ENCODE results near the gene HDAC5.
"Not testable (repeated sequence)": the region's sequence is repeated elsewhere in the genome, so short reads cannot be mapped to it uniquely, and the experiment has no call there.

HDAC5 gene

GRCh38 chr17:44123356-44124117 is at the start of gene HDAC5:
HDAC5 (minus strand) TSS chr17:44123641; CDS start chr17:44117515, 6,126 bp downstream.
- peak; percentile 93 for DNase-seq

- DNase-seq, result no peak
Measured at GRCh38 chr17:44171931-44172455, 48.6 kb upstream of the HDAC5 start.

GRCh38 chr17:44170499-44171201 is 47.2 kb upstream of the HDAC5 start, which contains the start of gene ASB16:
ASB16 (plus strand) TSS chr17:44170704; CDS start chr17:44170790, 86 bp downstream.
- no peak for DNase-seq

- DNase-seq, result no peak
Measured at GRCh38 chr17:44170135-44170498, 46.7 kb upstream of the HDAC5 start.

GRCh38 chr17:44167181-44167861 is 43.9 kb upstream of the HDAC5 start:
- no peak for DNase-seq

DNA sequence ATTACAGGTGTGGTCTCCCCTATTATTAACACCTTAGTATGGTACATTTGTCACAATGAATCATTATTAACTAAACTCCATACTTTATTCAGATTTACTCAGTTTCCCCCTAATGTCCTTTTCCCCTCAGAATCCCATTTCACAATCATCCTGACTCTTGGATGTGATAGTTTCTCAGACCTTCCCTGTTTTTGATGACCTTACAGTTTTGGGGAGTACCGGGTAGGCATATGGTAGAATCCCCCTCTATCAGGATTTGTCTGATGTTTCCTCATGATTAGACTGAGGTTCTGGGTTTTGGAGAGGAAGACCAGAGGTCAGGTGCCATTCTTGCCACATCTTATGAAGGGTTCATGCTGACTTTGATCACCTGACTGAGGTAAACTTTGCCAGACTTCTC is 41.0 kb upstream of the HDAC5 start:
- no peak for DNase-seq

DNA sequence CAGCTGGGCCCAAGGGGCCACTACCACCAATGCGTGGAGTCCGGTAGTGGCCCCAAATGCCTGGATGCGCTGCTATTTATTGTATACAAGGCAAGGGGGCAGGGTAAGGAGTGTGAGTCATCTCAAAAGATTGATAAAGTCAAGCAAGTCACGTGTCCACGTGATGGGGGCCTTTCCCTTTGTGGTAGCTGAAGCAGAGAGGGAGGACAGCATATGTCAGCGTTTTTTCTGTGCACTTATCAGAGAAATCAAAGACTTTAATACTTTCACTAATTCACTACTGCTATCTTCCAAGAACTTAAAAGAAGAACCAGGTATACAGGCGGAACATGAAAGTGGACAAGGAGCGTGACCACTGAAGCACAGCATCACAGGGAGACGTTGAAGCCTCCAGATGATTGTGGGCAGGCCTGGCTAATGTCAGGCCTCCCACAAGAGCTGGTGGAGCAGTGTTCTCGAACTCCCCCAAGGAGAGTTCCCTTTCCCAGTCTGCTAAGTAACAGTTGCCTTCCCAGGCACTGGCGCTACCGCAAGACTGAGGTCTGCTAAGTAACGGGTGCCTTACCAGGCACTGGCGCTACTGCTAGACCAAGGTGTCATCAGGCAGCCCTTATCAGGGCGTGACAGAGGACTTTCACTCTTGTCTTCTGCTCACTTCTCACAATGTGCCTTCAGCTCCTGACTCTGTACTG is 36.2 kb upstream of the HDAC5 start:
- no peak for DNase-seq

- no peak for DNase-seq
Measured at GRCh38 chr17:44155488-44155887, 32.0 kb upstream of the HDAC5 start.

- no peak for DNase-seq
Measured at GRCh38 chr17:44152875-44153274, 29.4 kb upstream of the HDAC5 start.

DNA sequence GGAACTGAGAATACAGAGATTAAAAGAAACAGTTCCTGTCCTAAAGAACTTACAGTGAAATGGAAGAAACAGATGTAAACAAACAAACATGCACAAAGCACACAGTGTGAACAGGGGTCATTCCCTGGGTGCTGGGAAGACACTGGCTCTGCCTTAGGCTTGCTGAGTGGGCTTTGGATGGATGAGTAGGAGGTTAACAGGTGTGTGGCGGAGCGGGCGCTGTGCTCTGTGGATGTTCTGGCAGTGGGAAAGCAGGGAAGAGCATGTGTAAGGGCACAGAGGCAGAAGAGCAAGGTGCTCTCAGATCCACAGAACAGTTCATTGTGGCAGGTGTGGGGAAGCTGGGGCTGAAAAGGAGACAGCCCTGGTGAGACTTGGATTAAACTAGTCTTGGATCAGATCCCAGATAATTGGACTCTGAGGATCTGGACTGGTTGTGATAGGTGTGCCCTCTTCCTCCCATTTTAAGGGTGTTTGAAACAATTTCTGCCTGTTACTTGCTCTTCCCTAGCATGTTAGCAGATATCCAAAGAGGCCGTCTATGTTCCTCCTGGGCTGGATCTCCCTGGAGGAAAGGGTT is 26.4 kb upstream of the HDAC5 start:
- DNase-seq, result no peak

DNA sequence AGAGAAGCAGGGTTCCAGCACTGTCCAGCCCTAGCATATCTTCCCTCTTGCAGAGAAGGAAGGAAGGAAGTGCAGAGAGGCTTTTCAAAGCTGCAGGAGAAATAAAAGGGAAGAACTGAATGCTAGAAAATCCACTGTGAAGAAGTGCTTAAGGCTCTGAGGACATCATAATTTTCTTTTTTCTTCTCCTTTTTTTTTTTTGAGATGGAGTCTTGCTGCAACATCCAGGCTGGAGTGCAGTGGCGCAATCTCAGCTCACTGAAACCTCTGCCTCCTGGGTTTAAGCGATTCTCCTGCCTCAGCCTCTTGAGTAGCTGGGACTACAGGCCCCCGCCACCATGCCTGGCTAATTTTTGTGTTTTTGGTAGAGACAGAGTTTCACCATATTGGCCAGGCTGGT is 25.6 kb upstream of the HDAC5 start:
- DNase-seq, result not testable (repeated sequence)

DNA sequence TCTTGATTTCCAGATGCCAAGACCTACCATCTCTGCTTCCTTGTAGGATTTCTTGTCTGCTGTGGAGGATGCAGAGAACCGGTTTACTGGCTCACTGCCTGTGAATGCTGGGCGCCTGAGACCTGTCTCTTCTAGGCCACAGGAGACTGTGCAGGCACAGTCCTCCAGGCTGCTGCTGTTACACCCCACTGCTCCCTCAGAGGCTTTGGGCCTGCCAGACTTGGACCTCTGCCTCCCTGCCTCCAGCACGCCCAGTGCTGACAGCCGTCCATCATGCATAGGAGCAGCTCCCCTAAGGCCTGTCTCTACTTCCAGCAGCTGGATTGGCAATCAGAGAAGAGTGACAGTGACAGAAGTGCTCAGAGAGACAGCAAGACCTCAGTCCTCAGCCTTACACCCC is 24.4 kb upstream of the HDAC5 start:
- no peak for DNase-seq

GRCh38 chr17:44146375-44147346 is 23.2 kb upstream of the HDAC5 start:
- DNase-seq, result no peak

GRCh38 chr17:44144966-44145739 is 21.7 kb upstream of the HDAC5 start:
- no peak for DNase-seq

DNA sequence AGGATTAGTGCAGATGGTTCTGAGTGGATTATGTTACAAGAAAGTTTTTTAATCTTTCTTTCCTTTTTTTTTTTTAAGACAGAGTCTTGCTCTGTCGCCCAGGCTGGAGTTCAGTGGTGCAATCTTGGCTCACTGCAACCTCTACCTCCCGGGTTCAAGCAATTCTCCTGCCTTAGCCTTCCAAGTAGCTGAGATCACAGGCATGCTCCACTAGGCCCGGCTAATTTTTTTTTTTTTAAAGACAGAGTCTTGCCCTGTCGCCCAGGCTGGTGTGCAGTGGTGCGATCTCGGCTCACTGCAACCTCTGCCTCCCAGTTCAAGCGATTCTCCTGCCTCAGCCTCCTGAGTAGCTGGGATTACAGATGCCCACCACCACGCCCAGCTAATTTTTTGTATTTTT is 20.5 kb upstream of the HDAC5 start:
- DNase-seq, result not testable (repeated sequence)

DNA sequence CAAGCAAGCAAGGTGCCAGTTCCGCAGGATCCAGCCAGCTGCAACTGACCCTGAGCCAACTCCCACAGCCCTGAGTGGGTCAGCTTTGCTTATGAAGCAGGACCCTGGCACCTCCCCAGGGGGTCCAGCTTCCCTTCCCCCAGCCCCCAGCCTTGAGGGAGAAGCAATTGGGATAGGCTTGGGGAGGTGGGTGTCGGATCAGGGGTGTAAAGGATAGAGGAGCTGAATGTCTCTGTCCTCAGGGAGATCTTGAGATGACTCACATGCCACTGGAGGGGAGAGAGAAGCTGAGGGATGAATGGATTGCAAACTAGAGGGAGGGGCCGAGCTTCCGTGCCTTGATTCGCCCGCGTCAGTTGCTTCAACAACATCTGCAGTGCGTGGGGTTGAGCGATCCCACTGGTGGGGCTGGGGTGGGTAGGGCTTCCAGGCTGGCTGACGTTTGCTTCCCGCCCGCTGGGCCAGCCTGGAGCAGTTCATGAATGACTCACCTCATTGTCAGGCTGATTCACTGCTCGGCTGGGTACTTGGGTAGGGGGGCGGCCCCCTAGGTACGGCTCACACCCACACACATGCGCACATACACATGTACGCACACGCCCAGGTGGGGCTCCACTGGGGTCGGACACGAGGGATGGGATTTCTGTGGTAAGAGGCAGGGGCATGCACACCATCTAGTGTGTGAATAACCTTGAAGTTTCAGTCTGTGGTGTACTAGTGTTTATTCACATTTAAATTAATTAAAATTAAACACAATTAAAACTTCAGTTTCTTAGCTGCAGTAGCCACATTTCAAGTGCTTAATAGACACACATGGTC is 14.7 kb upstream of the HDAC5 start:
- peak; percentile 42 for DNase-seq

GRCh38 chr17:44134752-44135568 is 11.5 kb upstream of the HDAC5 start:
- no peak for DNase-seq

DNA sequence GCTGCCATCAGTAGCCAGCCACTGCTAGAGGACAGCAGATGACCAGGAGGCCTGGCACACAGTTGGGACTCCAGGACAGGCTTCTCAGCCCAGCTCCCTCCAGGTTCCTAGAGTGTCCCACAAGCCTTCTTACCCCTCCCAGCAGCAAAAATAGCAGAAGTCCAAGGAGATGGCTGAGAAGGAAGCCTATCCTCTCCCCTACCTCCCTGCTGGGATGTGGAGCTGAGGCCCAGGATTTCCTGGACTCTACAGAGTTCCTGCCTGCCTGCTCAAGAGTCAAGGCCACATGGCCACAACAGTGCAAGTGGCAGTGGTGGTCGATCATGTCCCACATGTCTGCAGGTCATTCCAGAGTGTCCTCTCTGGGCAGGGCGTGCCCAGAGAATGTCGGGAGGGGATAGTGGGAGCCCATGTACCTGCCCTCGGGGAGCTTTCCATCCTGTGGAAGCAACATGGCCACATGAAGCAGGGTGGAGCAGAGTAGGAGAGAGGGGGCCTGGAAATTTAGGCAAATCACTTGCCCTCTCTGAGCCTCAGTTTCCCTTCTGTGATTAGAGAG is 10.6 kb upstream of the HDAC5 start:
- DNase-seq, result no peak

Measured in activated CD4-positive, alpha-beta T cell treated with anti-CD3 and anti-CD28 coated beads for 1 hour (primary cell).